ENCODE measurements around the gene ARGLU1. TPM values are rescaled to one million over a fixed set of nuclear protein-coding genes. Genes with fewer than 3 reads are reported as not detected.

The ARGLU1 gene
- total and polyA plus RNA-seq, 9 of the 15 experiments (the other 6 are each of a cell fraction or from before 2014, with no cell fraction given) = 19.3 to 99.9 (median 49.3) TPM

GRCh38 chr13:106573284-106573846, 5.4 kb upstream of the ARGLU1 start (continued):
- no peak for TF ChIP-seq TSC22D4 (tag; IDR thresholded peaks at IDR 0.05)
- TF ChIP-seq POLR3G (IDR thresholded peaks at IDR 0.05; ENCODE audit: extremely low read depth, insufficient read length, insufficient replicate concordance) = no peak

- in situ Hi-C loops (cut with MboI) = no loop called here
- Histone ChIP-seq H3K27me3 (ENCODE audit: control insufficient read depth in 2 of 2, insufficient read depth in 2 of 2, low read length in 2 of 2) (no peaks in the 10 kb centered on the region), H4K20me1 (replicated peaks; ENCODE audit: control insufficient read depth, insufficient read depth, low read length) (peaks cover 17% of the 10 kb centered on the region), H3K36me3 (ENCODE audit: control insufficient read depth, insufficient read depth, low read length) (no peaks in the 10 kb centered on the region), H3K9ac (ENCODE audit: insufficient read depth in 1 of 2, low read depth in 2 of 2, low read length in 2 of 2) (peak overlapping the region in 1 of 2 experiments; percentile 37; a peak in 2 of 4 replicates), H3K27ac (ENCODE audit: extremely low read depth, low read depth, low read length) (no peak overlapping the region), H2AFZ (ENCODE audit: low read depth, low read length) (peak overlapping the region; percentile 58), H3K4me3 (peak overlapping the region; percentile 8), H3K4me1 (replicated peaks in 1 of 2; ENCODE audit: control insufficient read depth in 2 of 2, insufficient read depth in 2 of 2, low read length in 2 of 2) (peaks cover 0 to 10% of the 10 kb centered on the region in 2 experiments; a peak in 3 of 5 replicates), H3K9me1 (ENCODE audit: control insufficient read depth, insufficient read depth, low read length) (no peaks in the 10 kb centered on the region), H3K79me2 (ENCODE audit: control insufficient read depth, insufficient read depth, low read length) (peaks cover 30% of the 10 kb centered on the region), H3K9me3 (replicated peaks; ENCODE audit: control insufficient read depth, insufficient read depth, low read depth, low read length) (no peaks in the 10 kb centered on the region), H3K4me2 (ENCODE audit: insufficient read depth, low read length) (peak overlapping the region; percentile 62)
- DNase-seq (ENCODE audit: extremely low read depth in 1 of 4, low spot score in 3 of 4) = peak; percentile 55 to 81 (median 58)
- FAIRE-seq = peak; percentile 90
- WGBS (ENCODE audit: insufficient coverage, low coverage, missing lambda C conversion rate) = under 1% methylated on average over 14 of the region's 14 CpGs
- intact Hi-C loops (cut with micrococcal nuclease) = no loop called here
- CTCF ChIA-PET (ENCODE audit: low intra/inter-chr PET ratio) = no interaction called here
- POLR2A ChIA-PET = interaction anchor here (1.0 kb wide), 1 partner anchor 28 kb away, joined by 5 read pairs; no protein-coding TSS in a partner anchor
- no TSS peak for BruUV-seq (replicated peaks)
- ATAC-seq = peak; percentile 70
- TF ChIP-seq ZBTB9 (CRISPR knock-in tag; IDR thresholded peaks at IDR 0.05) (no peak), TOE1 (IDR thresholded peaks at IDR 0.05; ENCODE audit: borderline replicate concordance) (no peak), TOE1 (CRISPR knock-in tag; IDR thresholded peaks at IDR 0.05; ENCODE audit: borderline replicate concordance, low read depth) (no peak), JUND (IDR thresholded peaks at IDR 0.05; ENCODE audit: borderline replicate concordance, low read depth, low read length) (0 out of 2 replicates have a peak, but pooled peaks have one; percentile 6), JUND (tag; IDR thresholded peaks at IDR 0.05; ENCODE audit: borderline replicate concordance, low read depth, low read length) (no peak), TRIM24 (IDR thresholded peaks at IDR 0.05) (no peak), TCFL5 (CRISPR knock-in tag; conservative IDR thresholded peaks at IDR 0.05) (no peak), SPI1 (IDR thresholded peaks at IDR 0.05; ENCODE audit: borderline replicate concordance, low read depth, low read length) (peak; percentile 84), HINFP (tag; conservative IDR thresholded peaks at IDR 0.05; ENCODE audit: low read depth) (no peak), ELF1 (tag; IDR thresholded peaks at IDR 0.05) (peak; percentile 51), RBM17 (IDR thresholded peaks at IDR 0.05; ENCODE audit: borderline replicate concordance, low read depth, low read length) (no peak), TCF3 (CRISPR knock-in tag; IDR thresholded peaks at IDR 0.05) (0 out of 2 replicates have a peak, but pooled peaks have one; percentile 9), CREM (IDR thresholded peaks at IDR 0.05; ENCODE audit: low read depth) (peak; percentile 45; the same call in 1 of the 2 replicates), CBX5 (IDR thresholded peaks at IDR 0.05; ENCODE audit: borderline replicate concordance, low read depth) (no peak), RFX1 (IDR thresholded peaks at IDR 0.05) (peak; percentile 53)
Observed at GRCh38 chr13:106570299-106570852, 2.4 kb upstream of the ARGLU1 start.
